Muscle of leg (tissue), 9 donors: ENCODE measurements around the gene RAB8B. TPM values are rescaled to one million over a fixed set of nuclear protein-coding genes. Genes with fewer than 3 reads are reported as not detected.

Experiments
- polyA plus RNA-seq, 8 donors: library from polyadenylated mRNA; unstranded; fragments of 120-200 nt; gene quantifications; one replicate each; pipeline versions ENCODE4 v1.2.1 to v1.2.3, GENCODE V29; 2013; ENCODE audit warnings: inconsistent platforms in 1 of 8, low replicate concordance in 1 of 8; ENCODE audit not compliant: insufficient read length in 8 of 8, insufficient read depth in 1 of 8
- total RNA-seq: library from RNA; stranded (reverse); fragments of 120-200 nt; gene quantifications from one replicate; pipeline ENCODE4 v1.2.4, GENCODE V29; 2013

The RAB8B gene
- total and polyA plus RNA-seq, 9 donors = 13.2 to 24.7 (median 19.0) TPM

Other genes starting within 250 kb of the RAB8B start
- 4,342 TPM for gene TPM1, start 146.9 kb upstream of the RAB8B start, total RNA-seq
- 1,000 to 10,000 TPM; 1,893 to 5,870 (median 4,320) TPM for gene TPM1, start 146.9 kb upstream of the RAB8B start, polyA plus RNA-seq
- gene LACTB, start 67.7 kb upstream of the RAB8B start, total RNA-seq = 13.4 TPM
- gene LACTB, start 67.7 kb upstream of the RAB8B start, polyA plus RNA-seq = 10 to 100 TPM; 14.3 to 15.5 (median 14.8) TPM
- 72.8 TPM for gene RPS27L, start 32.1 kb upstream of the RAB8B start, total RNA-seq
- gene RPS27L, start 32.1 kb upstream of the RAB8B start, polyA plus RNA-seq = 10 to 100 TPM; 55.1 to 73.3 (median 61.4) TPM
- gene APH1B, start 88.0 kb downstream of the RAB8B start, total RNA-seq = 10.4 TPM
- gene APH1B, start 88.0 kb downstream of the RAB8B start, polyA plus RNA-seq = 10 to 100 TPM in 6 of 8 donors, 1 to 10 TPM in 2; 8.5 to 13.6 (median 11.1) TPM
- gene CA12, start 192.2 kb downstream of the RAB8B start, total RNA-seq = 2.2 TPM
- 1 to 10 TPM in 6 of 8 donors, under 1 TPM in 2; 0.46 to 2.9 (median 1.3) TPM for gene CA12, start 192.2 kb downstream of the RAB8B start, polyA plus RNA-seq